WTC11 (cell line): Measurements from ENCODE around the gene PAOX. TPM values are rescaled to one million over a fixed set of nuclear protein-coding genes. Genes with fewer than 3 reads are reported as not detected.

ENCODE experiments used
- ATAC-seq: fragments of 200-7000 bp; cut with Tn5 transposase; 2 replicates; pipeline ENCODE4 v1.10.0; 2021; ENCODE audit warnings: mild to moderate bottlenecking, moderate library complexity
- CTCF ChIA-PET: fragments of 300-600 bp; sonication (Branson Sonifier 250); formaldehyde crosslinking; loops from one replicate; lab custom pipeline; 2021; ENCODE audit warnings: antibody characterized with exemption; lab: Charles Lee
- POLR2A ChIA-PET: fragments of 350-600 bp; sonication (Branson Sonifier 250); formaldehyde crosslinking; loops from one replicate; lab custom pipeline; 2021; ENCODE audit warnings: antibody characterized with exemption; lab: Charles Lee
- DNase-seq: peaks from one replicate; pipeline ENCODE4 v3.0.0; 2021; ENCODE audit warnings: low spot score
- H3K27ac Mint-ChIP-seq: 2 replicates; pipeline ENCODE4 v1.8.0; 2021; ENCODE audit warnings: mixed read lengths
- H3K27me3 Mint-ChIP-seq: 2 replicates; pipeline ENCODE4 v1.8.0; 2021; ENCODE audit warnings: low read depth, mild to moderate bottlenecking, moderate library complexity, mixed read lengths
- H3K36me3 Mint-ChIP-seq: 2 replicates; pipeline ENCODE4 v1.8.0; 2021; ENCODE audit warnings: mixed read lengths
- H3K4me1 Mint-ChIP-seq: 2 replicates; pipeline ENCODE4 v1.8.0; 2022; ENCODE audit warnings: mixed read lengths
- H3K4me3 Mint-ChIP-seq: 2 replicates; pipeline ENCODE4 v1.8.0; 2021; ENCODE audit warnings: mild to moderate bottlenecking, moderate library complexity, mixed read lengths
- H3K9me3 Mint-ChIP-seq: 2 replicates; pipeline ENCODE4 v1.8.0; 2021; ENCODE audit warnings: mixed read lengths
- AR ChIP-seq: fragments of 250-450 bp; sonication (Bioruptor Pico); IDR thresholded peaks from 2 replicates; pipeline ENCODE4 v1.9.0; 2021; ENCODE audit warnings: mild to moderate bottlenecking
- CBFB ChIP-seq: sonication (generic); formaldehyde crosslinking; IDR thresholded peaks from 2 replicates; pipeline ENCODE4 v1.8.1; 2022; ENCODE audit warnings: mild to moderate bottlenecking, low read depth, missing genetic modification reagents
- ESRRA ChIP-seq: sonication (generic); formaldehyde crosslinking; IDR thresholded peaks from 2 replicates; pipeline ENCODE4 v1.8.1; 2022; ENCODE audit warnings: mild to moderate bottlenecking, missing genetic modification reagents, borderline replicate concordance
- FOXJ3 ChIP-seq: sonication (generic); formaldehyde crosslinking; IDR thresholded peaks from 2 replicates; pipeline ENCODE4 v1.9.0; 2021; ENCODE audit warnings: missing genetic modification reagents, mild to moderate bottlenecking, borderline replicate concordance
- FOXK1 ChIP-seq: sonication (generic); formaldehyde crosslinking; IDR thresholded peaks from 2 replicates; pipeline ENCODE4 v1.8.0; 2022; ENCODE audit warnings: mild to moderate bottlenecking, moderate library complexity, missing genetic modification reagents
- FOXP4 ChIP-seq: sonication (generic); formaldehyde crosslinking; IDR thresholded peaks from 2 replicates; pipeline ENCODE4 v1.8.0; 2022; ENCODE audit warnings: mild to moderate bottlenecking, missing genetic modification reagents
- IRF2 ChIP-seq: sonication (generic); formaldehyde crosslinking; IDR thresholded peaks from 2 replicates; pipeline ENCODE4 v1.8.0; 2022; ENCODE audit warnings: low read depth, missing genetic modification reagents, borderline replicate concordance
- NR1H2 ChIP-seq: sonication (generic); formaldehyde crosslinking; IDR thresholded peaks from 2 replicates; pipeline ENCODE4 v1.9.0; 2021; ENCODE audit warnings: mild to moderate bottlenecking, moderate library complexity, missing genetic modification reagents
- NR3C1 ChIP-seq: sonication (generic); formaldehyde crosslinking; conservative IDR thresholded peaks from 2 replicates; pipeline ENCODE4 v1.8.1; 2023; ENCODE audit warnings: low read depth, mild to moderate bottlenecking, missing genetic modification reagents
- RORB ChIP-seq: fragments of 250-450 bp; sonication (Bioruptor Pico); IDR thresholded peaks from 2 replicates; pipeline ENCODE4 v1.9.0; 2021; ENCODE audit warnings: mild to moderate bottlenecking
- SMAD4 ChIP-seq: sonication (generic); formaldehyde crosslinking; IDR thresholded peaks from 2 replicates; pipeline ENCODE4 v1.8.0; 2022; ENCODE audit warnings: mild to moderate bottlenecking, missing genetic modification reagents
- SP1 ChIP-seq: sonication (generic); formaldehyde crosslinking; conservative IDR thresholded peaks from 2 replicates; pipeline ENCODE4 v1.8.1; 2022; ENCODE audit warnings: missing genetic modification reagents
- TEAD4 ChIP-seq: sonication (generic); formaldehyde crosslinking; IDR thresholded peaks from 2 replicates; pipeline ENCODE4 v1.8.0; 2022; ENCODE audit warnings: mild to moderate bottlenecking, missing genetic modification reagents
- ZNF219 ChIP-seq: sonication (generic); formaldehyde crosslinking; IDR thresholded peaks from 2 replicates; pipeline ENCODE4 v1.8.0; 2023; ENCODE audit warnings: missing genetic modification reagents, mild to moderate bottlenecking, borderline replicate concordance
- ZNF232 ChIP-seq: sonication (generic); formaldehyde crosslinking; IDR thresholded peaks from 2 replicates; pipeline ENCODE4 v1.8.0; 2022; ENCODE audit warnings: mild to moderate bottlenecking, missing genetic modification reagents
- ZNF317 ChIP-seq: sonication (generic); formaldehyde crosslinking; IDR thresholded peaks from 2 replicates; pipeline ENCODE4 v1.8.1; 2023; ENCODE audit warnings: low read depth, mild to moderate bottlenecking, moderate library complexity, missing genetic modification reagents, borderline replicate concordance
- ZNF396 ChIP-seq: fragments of 250-450 bp; sonication (Bioruptor Pico); IDR thresholded peaks from 2 replicates; pipeline ENCODE4 v1.8.0; 2021; ENCODE audit warnings: mild to moderate bottlenecking, moderate library complexity, borderline replicate concordance
- ZNF425 ChIP-seq: fragments of 250-450 bp; sonication (Bioruptor Pico); conservative IDR thresholded peaks from 2 replicates; pipeline ENCODE4 v1.9.0; 2021; ENCODE audit warnings: mild to moderate bottlenecking
- total RNA-seq: library from RNA; stranded (reverse); gene quantifications from 3 replicates; pipeline ENCODE4 v1.2.3, GENCODE V29; 2021
- TF ChIP-seq, protein P1 (sequence below): sonication (generic); formaldehyde crosslinking; IDR thresholded peaks from 2 replicates; pipeline ENCODE4 v1.8.1; 2023; ENCODE audit warnings: mild to moderate bottlenecking, missing genetic modification reagents, moderate library complexity
- TF ChIP-seq, protein P2 (sequence below): sonication (generic); formaldehyde crosslinking; IDR thresholded peaks from 2 replicates; pipeline ENCODE4 v1.8.1; 2022; ENCODE audit warnings: low read depth, missing genetic modification reagents, borderline replicate concordance

PAOX gene
- total RNA-seq, 1 experiment from 2014 or later = 3.6 TPM

- CTCF ChIA-PET = interaction anchor here (1.4 to 1.8 kb wide), 3 partner anchors 48 to 69 kb away, joined by 3 to 6 read pairs (median 6); no protein-coding TSS in a partner anchor
- H3K4me1 Mint-ChIP-seq = no peaks in the 10 kb centered on the region
- no peak for DNase-seq
- H3K27ac Mint-ChIP-seq = no peak overlapping the region
- peaks cover 70% of the 10 kb centered on the region for H3K27me3 Mint-ChIP-seq
- H3K36me3 Mint-ChIP-seq = no peaks in the 10 kb centered on the region
- POLR2A ChIA-PET = no interaction called here
- TF ChIP-seq RORB (CRISPR knock-in tag) (no peak), ZNF396 (CRISPR knock-in tag) (no peak), ZNF425 (CRISPR knock-in tag) (no peak), NR1H2 (no peak), CBFB (CRISPR knock-in tag) (no peak), ZNF317 (CRISPR knock-in tag) (no peak), NR3C1 (no peak), AR (CRISPR knock-in tag) (no peak), SP1 (CRISPR knock-in tag) (no peak), FOXP4 (CRISPR knock-in tag) (no peak), ESRRA (no peak), FOXJ3 (CRISPR knock-in tag) (no peak), IRF2 (CRISPR knock-in tag) (no peak), ZNF232 (no peak), SMAD4 (no peak), TEAD4 (no peak), ZNF219 (CRISPR knock-in tag) (no peak), FOXK1 (CRISPR knock-in tag) (no peak)
- TF ChIP-seq, protein P1, sequence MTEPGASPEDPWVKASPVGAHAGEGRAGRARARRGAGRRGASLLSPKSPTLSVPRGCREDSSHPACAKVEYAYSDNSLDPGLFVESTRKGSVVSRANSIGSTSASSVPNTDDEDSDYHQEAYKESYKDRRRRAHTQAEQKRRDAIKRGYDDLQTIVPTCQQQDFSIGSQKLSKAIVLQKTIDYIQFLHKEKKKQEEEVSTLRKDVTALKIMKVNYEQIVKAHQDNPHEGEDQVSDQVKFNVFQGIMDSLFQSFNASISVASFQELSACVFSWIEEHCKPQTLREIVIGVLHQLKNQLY (CRISPR knock-in tag) = no peak
- TF ChIP-seq, protein P2, sequence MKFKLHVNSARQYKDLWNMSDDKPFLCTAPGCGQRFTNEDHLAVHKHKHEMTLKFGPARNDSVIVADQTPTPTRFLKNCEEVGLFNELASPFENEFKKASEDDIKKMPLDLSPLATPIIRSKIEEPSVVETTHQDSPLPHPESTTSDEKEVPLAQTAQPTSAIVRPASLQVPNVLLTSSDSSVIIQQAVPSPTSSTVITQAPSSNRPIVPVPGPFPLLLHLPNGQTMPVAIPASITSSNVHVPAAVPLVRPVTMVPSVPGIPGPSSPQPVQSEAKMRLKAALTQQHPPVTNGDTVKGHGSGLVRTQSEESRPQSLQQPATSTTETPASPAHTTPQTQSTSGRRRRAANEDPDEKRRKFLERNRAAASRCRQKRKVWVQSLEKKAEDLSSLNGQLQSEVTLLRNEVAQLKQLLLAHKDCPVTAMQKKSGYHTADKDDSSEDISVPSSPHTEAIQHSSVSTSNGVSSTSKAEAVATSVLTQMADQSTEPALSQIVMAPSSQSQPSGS = no peak
- ATAC-seq = no peak
- peak overlapping the region; percentile 31; the same call in 1 of the 2 replicates for H3K4me3 Mint-ChIP-seq
- no peaks in the 10 kb centered on the region for H3K9me3 Mint-ChIP-seq
Measured at GRCh38 chr10:133377025-133377817, 1.8 kb upstream of the PAOX start.
